Stimulated activated CD8-positive, alpha-beta memory T cell treated with anti-CD3 and anti-CD28 coated beads, Interleukin-4, amount 100 ng/mL, for 48 hours (primary cell): Measurements from ENCODE around the gene CEP20.

Experiments used
- DNase-seq: peaks from one replicate; pipeline ENCODE4 v3.0.0-alpha.2; 2020

CEP20 gene

DNA sequence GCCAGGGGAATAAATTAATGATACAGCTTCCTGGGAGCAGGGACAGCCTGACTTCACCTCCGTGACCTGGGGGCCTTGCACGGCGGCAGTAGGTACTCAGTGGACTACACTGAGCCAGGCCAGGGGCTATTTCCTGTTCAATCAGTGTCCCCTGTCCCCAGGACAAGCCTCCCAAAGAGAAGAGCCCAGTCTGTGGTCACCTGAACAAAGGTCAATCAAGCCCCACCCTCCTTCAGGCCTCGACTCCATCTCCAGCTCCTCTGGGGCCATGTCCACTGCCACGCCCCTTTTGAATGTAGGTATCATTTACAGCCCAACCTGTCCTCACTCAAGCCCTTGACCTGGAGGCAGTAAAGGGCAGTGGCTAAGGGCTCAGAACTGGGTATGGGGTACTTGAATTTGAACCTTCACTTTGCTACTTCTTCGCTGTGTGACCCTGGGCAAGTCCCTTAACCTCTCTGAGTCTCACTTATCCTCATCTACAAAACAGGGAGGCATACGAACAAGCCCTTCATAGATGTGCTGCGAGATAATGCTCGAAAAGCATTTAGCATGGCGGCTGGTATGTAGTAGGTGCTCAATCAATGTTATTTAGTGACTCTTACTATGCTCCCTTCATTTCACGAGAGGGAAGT, 60.6 kb downstream of the CEP20 start:
- no peak for DNase-seq

DNA sequence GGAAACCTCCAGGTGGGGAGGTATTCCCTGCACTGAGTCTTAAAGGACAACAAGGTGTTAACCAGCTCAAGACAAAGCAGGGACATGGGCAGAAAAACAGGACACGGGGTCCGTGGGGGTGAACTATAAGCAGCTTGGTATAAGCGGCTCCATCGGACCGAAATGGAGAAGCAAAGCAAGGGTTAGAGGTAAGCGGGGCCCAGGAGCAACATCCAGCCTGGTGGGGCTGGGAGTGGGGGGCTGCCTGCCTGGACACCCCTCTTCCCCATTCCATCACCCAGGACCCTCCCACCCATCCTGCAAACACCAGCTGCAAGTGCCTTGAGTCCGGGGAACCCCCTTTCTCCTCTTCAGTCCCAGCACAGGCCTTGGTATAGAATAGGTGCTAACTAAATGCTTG, 61.1 kb downstream of the CEP20 start:
- DNase-seq, result no peak

DNA sequence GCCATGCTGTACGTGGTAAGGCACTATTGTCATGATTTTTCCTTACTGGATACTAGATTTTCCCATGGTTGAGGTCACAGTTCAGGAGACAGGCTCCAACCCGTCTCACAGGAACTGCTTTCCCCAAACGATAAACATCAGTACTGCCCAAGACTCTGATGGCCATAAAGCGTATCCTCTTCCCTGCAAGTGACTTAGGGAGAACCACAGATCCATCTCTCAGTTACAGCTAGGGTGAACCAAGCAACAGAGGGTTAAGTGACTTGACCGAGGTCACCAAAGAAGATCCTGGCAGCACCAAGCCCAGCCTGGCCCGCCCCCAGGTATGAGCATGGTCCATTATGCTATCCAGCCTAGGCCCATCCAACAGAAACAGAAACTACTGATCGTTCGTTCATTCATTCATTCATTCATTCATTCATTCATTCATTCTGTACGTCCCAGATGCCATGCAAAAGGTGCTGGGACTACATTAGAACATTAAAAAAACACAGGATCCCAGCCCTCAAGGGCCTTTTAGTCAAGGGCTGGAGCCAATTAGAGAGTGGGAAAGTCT, 62.6 kb downstream of the CEP20 start:
- no peak for DNase-seq

DNA sequence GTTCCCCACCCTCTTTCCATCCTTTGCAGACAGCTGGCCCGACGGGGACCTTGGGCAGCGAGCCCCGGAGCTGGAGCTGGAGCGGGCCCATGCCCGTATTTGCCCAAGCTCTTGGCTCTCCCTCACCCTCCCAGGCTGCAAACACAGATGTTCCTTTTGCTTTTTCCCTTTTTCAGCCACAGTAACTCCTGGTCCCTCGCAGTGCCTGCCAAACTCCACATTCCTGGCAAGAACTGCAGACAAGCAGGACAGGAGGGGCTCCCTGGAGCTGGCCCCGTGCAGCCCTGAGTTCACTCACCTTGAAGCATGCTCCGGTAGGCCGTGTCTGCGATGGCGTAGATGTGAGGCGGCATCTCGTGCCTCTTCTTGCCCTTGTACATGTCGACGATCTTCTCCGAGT, 65.4 kb downstream of the CEP20 start:
- DNase-seq, result no peak

DNA sequence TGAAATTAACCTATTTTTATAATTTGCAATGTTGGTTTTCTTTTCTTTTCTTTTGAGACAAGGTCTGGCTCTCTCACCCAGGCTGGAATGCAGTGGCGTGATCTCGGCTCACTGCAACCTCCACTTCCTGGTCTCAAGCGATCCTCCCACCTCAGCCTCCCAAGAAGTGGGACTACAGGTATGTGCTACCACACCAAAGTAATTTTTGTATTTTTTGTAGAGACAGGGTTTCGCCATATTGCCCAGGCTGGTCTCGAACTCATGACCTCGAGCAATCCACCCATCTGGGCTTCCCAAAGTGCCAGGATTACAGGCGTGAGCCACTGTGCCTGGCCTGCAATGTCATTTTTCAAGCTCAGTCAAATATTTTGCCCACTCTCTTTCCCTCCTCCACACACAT, 67.6 kb downstream of the CEP20 start:
- no peak for DNase-seq

DNA sequence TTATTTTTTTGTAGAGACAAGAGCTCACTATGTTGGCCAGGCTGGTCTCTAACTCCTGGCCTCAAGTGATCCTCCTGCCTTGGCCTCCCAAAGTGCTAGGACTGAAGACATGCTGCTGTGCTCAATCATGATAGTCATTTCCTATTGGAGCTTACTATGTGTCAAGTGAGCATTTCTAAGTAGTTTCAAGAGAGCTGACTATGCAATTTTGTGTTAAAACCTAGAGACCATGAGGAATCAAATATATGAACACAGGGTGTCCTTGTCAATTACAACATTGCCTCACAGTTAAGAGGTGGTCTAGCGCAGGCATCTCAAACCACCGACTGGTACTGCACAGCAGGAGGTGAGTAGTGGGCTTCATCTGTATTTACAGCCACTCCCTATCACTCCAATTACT, 69.4 kb downstream of the CEP20 start:
- no peak for DNase-seq

DNA sequence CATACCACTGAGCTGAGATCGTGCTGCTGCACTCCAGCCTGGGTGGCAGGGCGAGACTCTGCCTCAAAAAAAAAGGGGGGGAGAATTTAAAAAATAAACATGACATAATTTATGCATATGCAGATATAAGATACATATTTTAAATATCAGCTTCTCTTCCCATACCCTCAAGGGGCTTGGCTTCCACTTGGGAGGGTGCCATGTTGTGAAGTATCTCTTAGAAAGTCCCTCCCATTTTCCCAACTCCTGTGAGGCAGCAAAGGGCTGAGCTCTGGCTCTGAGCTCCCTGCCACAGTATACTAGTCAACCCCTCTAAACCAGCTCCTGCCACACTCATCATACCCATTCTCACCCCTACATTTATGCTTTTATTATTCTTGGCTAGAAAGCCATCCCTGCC, 71.0 kb downstream of the CEP20 start:
- no peak for DNase-seq

DNA sequence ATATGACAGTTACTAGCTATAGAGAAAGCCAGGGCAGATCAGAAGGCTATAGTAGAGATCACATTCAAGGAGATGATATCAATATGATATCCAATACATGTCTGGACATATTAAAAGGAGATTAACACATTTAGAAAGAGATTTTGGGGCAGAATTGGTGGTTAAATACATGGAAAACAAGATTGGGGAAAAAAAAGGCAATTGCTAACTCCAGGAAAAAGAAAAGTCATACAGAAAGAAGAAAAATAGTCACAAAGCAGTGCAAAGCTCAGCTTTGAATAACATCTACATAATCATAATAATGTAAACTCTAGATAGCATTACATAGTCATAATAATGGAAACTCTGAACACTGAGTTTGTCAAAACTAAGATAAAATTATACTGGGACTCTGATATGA, 72.2 kb downstream of the CEP20 start:
- DNase-seq, result no peak
